Neural progenitor cell (in vitro differentiated cells): ENCODE measurements around the gene SLC38A10.

Experiments used
- EZH2 ChIP-seq: fragments of 200-600 bp; sonication (generic); IDR thresholded peaks from 2 replicates; pipeline ENCODE4 v1.6.1; 2017; ENCODE audit warnings: antibody characterized with exemption, mild to moderate bottlenecking, moderate library complexity
- EZH2phosphoT487 ChIP-seq: fragments of 200-600 bp; sonication (generic); IDR thresholded peaks from 2 replicates; pipeline ENCODE4 v1.6.1; 2017; ENCODE audit warnings: antibody characterized with exemption
- TF ChIP-seq, protein P1 (sequence below): fragments of 200-600 bp; sonication (generic); IDR thresholded peaks from 2 replicates; pipeline ENCODE4 v1.5.1; 2017; ENCODE audit warnings: antibody characterized with exemption, mild to moderate bottlenecking

DNA sequence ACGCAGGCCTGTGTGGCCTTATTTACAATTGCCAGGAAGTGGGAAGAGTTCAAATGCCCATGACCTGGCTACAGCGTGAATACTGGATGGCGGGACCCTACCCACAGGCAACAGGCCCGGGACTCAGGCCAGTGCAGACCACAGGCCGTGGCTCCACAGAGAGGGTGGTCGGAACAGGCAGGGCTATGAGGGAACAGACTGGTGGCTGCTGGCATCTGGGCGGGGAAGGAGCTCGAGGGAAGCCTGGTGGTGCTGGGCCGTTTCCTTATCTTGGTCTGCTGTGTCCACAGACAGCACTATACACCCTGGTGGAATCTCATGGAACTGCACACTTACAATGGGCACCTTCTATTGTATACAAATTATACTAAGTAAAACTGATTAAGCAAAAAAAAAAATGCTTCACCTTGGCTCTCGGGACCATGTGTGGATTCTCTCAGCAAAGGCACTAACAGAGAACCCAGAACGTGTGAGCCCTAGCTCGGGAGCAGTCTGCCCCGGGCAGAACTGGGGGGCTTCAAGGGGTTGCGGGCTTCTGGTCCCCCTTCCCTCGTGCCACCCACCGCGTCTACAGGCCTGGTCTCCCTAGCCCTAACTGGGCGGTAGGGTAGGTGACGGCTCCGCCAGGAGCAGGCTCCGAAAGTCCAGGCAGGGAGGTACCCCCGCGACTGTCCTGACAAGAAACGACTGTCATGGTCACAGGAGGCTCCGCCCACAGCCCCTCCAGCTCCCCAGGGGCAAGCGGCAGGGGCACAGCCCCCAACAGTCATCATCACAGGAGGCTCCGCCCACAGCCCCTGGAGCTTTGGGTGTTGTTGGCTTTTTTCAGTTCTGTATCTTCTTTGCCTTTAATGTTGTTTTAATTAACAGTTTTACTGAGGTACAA lies 94.2 kb downstream of the SLC38A10 start:
- TF ChIP-seq, protein P1, sequence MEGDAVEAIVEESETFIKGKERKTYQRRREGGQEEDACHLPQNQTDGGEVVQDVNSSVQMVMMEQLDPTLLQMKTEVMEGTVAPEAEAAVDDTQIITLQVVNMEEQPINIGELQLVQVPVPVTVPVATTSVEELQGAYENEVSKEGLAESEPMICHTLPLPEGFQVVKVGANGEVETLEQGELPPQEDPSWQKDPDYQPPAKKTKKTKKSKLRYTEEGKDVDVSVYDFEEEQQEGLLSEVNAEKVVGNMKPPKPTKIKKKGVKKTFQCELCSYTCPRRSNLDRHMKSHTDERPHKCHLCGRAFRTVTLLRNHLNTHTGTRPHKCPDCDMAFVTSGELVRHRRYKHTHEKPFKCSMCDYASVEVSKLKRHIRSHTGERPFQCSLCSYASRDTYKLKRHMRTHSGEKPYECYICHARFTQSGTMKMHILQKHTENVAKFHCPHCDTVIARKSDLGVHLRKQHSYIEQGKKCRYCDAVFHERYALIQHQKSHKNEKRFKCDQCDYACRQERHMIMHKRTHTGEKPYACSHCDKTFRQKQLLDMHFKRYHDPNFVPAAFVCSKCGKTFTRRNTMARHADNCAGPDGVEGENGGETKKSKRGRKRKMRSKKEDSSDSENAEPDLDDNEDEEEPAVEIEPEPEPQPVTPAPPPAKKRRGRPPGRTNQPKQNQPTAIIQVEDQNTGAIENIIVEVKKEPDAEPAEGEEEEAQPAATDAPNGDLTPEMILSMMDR: peak; percentile 51
- TF ChIP-seq EZH2: no peak
- no peak for TF ChIP-seq EZH2phosphoT487
